SJCRH30 (cell line): ENCODE data around the gene TNMD. TPM values are rescaled to one million over a fixed set of nuclear protein-coding genes. Genes with fewer than 3 reads are reported as not detected.
"Not testable (repeated sequence)": the region's sequence is repeated elsewhere in the genome, so short reads cannot be mapped to it uniquely, and the experiment has no call there.

ENCODE experiments used
- DNase-seq, 2 experiments: peaks; one replicate each; pipeline ENCODE4 v3.0.0-alpha.2; 2015 to 2020
- H3K27ac ChIP-seq: fragments of 250-450 bp; sonication (Bioruptor Pico); 2 replicates; pipeline ENCODE4 v1.5.1; 2020; ENCODE audit warnings: mild to moderate bottlenecking, moderate library complexity
- H3K27me3 ChIP-seq: fragments of 250-450 bp; sonication (Bioruptor Pico); 2 replicates; pipeline ENCODE4 v1.5.1; 2020; ENCODE audit warnings: mild to moderate bottlenecking, moderate library complexity
- H3K36me3 ChIP-seq: fragments of 250-450 bp; sonication (Bioruptor Pico); 2 replicates; pipeline ENCODE4 v1.5.1; 2020; ENCODE audit warnings: mild to moderate bottlenecking, moderate library complexity
- H3K4me1 ChIP-seq: fragments of 250-450 bp; sonication (Bioruptor Pico); 2 replicates; pipeline ENCODE4 v1.5.1; 2020; ENCODE audit warnings: mild to moderate bottlenecking, moderate library complexity
- H3K4me3 ChIP-seq: fragments of 250-450 bp; sonication (Bioruptor Pico); 2 replicates; pipeline ENCODE4 v1.5.1; 2020; ENCODE audit warnings: mild to moderate bottlenecking, moderate library complexity
- H3K9me3 ChIP-seq: fragments of 250-450 bp; sonication (Bioruptor Pico); replicated peaks from 2 replicates; pipeline ENCODE4 v1.5.1; 2020; ENCODE audit warnings: mild to moderate bottlenecking, moderate library complexity
- total RNA-seq: library from RNA; depleted of rRNA; stranded (reverse); fragments of >200 nt; shearing (Covaris generic); gene quantifications from 2 replicates; pipeline ENCODE4 v1.2.3, GENCODE V29; 2014; rRNA removed

TNMD gene
- not detected in 2 replicates for total RNA-seq

- Histone ChIP-seq H3K36me3 (no peaks in the 10 kb centered on the region), H3K4me1 (no peaks in the 10 kb centered on the region), H3K27ac (no peak within 1 kb of the TSS), H3K9me3 (no peaks in the 10 kb centered on the region), H3K27me3 (no peaks in the 10 kb centered on the region), H3K4me3 (no peak within 1 kb of the TSS)
- DNase-seq = no peak
Measured at GRCh38 chrX:100584611-100585010, at the start of gene TNMD. TNMD (plus strand) TSS chrX:100584936; CDS start chrX:100585019, 83 bp downstream.

- H3K27ac ChIP-seq, H3K4me3 ChIP-seq, H3K36me3 ChIP-seq, H3K27me3 ChIP-seq, H3K9me3 ChIP-seq, DNase-seq, H3K4me1 ChIP-seq: not testable (repeated sequence)
Measured at GRCh38 chrX:100565534-100565933, 19.2 kb upstream of the TNMD start.

GRCh38 chrX:100586747-100587146 lies 2.0 kb downstream of the TNMD start:
- no peak for DNase-seq
- Histone ChIP-seq H3K36me3 (no peaks in the 10 kb centered on the region), H3K9me3 (no peaks in the 10 kb centered on the region), H3K27me3 (no peaks in the 10 kb centered on the region), H3K4me1 (no peaks in the 10 kb centered on the region), H3K4me3 (no peak overlapping the region), H3K27ac (no peak overlapping the region)

- Histone ChIP-seq H3K4me3 (no peak overlapping the region), H3K27me3 (no peaks in the 10 kb centered on the region), H3K9me3 (no peaks in the 10 kb centered on the region), H3K4me1 (no peaks in the 10 kb centered on the region), H3K27ac (no peak overlapping the region), H3K36me3 (no peaks in the 10 kb centered on the region)
- no peak for DNase-seq
Measured at GRCh38 chrX:100587861-100588260, 3.1 kb downstream of the TNMD start.

GRCh38 chrX:100591256-100592051 lies 6.7 kb downstream of the TNMD start:
- H3K36me3 ChIP-seq = no peaks in the 10 kb centered on the region
- no peaks in the 10 kb centered on the region for H3K27me3 ChIP-seq
- DNase-seq = no peak
- H3K27ac ChIP-seq = no peak overlapping the region
- no peak overlapping the region for H3K4me3 ChIP-seq
- no peaks in the 10 kb centered on the region for H3K4me1 ChIP-seq
- H3K9me3 ChIP-seq = no peaks in the 10 kb centered on the region

GRCh38 chrX:100593126-100593525 lies 8.4 kb downstream of the TNMD start:
- no peaks in the 10 kb centered on the region for H3K36me3 ChIP-seq
- no peaks in the 10 kb centered on the region for H3K4me1 ChIP-seq
- no peaks in the 10 kb centered on the region for H3K27me3 ChIP-seq
- no peak for DNase-seq
- no peaks in the 10 kb centered on the region for H3K9me3 ChIP-seq
- no peak overlapping the region for H3K27ac ChIP-seq
- no peak overlapping the region for H3K4me3 ChIP-seq

GRCh38 chrX:100593581-100593980 lies 8.8 kb downstream of the TNMD start:
- H3K4me1 ChIP-seq = no peaks in the 10 kb centered on the region
- no peaks in the 10 kb centered on the region for H3K27me3 ChIP-seq
- no peaks in the 10 kb centered on the region for H3K36me3 ChIP-seq
- H3K9me3 ChIP-seq = no peaks in the 10 kb centered on the region
- H3K4me3 ChIP-seq = no peak overlapping the region
- no peak overlapping the region for H3K27ac ChIP-seq
- DNase-seq = no peak

- no peak overlapping the region for H3K4me3 ChIP-seq
- no peaks in the 10 kb centered on the region for H3K27me3 ChIP-seq
- H3K4me1 ChIP-seq = no peaks in the 10 kb centered on the region
- H3K27ac ChIP-seq = no peak overlapping the region
- DNase-seq = no peak
- no peaks in the 10 kb centered on the region for H3K9me3 ChIP-seq
- no peaks in the 10 kb centered on the region for H3K36me3 ChIP-seq
Measured at GRCh38 chrX:100596601-100597000, 11.9 kb downstream of the TNMD start.

- Histone ChIP-seq H3K9me3 (no peaks in the 10 kb centered on the region), H3K36me3 (no peaks in the 10 kb centered on the region), H3K4me3 (no peak overlapping the region), H3K27me3 (no peaks in the 10 kb centered on the region), H3K27ac (no peak overlapping the region), H3K4me1 (no peaks in the 10 kb centered on the region)
- DNase-seq = no peak
Measured at GRCh38 chrX:100599456-100599855, 14.7 kb downstream of the TNMD start.

- Histone ChIP-seq H3K36me3 (no peaks in the 10 kb centered on the region), H3K4me1 (no peaks in the 10 kb centered on the region), H3K27me3 (no peaks in the 10 kb centered on the region), H3K9me3 (no peaks in the 10 kb centered on the region), H3K4me3 (no peak overlapping the region), H3K27ac (no peak overlapping the region)
- no peak for DNase-seq
Measured at GRCh38 chrX:100600340-100600739, 15.6 kb downstream of the TNMD start.

GRCh38 chrX:100600758-100601157 lies 16.0 kb downstream of the TNMD start:
- H3K9me3 ChIP-seq = no peaks in the 10 kb centered on the region
- no peak for DNase-seq
- H3K4me1 ChIP-seq = no peaks in the 10 kb centered on the region
- H3K27me3 ChIP-seq = no peaks in the 10 kb centered on the region
- no peaks in the 10 kb centered on the region for H3K36me3 ChIP-seq
- no peak overlapping the region for H3K27ac ChIP-seq
- H3K4me3 ChIP-seq = no peak overlapping the region

GRCh38 chrX:100606753-100607152 lies 22.0 kb downstream of the TNMD start:
- no peaks in the 10 kb centered on the region for H3K27me3 ChIP-seq
- no peak for DNase-seq
- no peak overlapping the region for H3K4me3 ChIP-seq
- no peaks in the 10 kb centered on the region for H3K4me1 ChIP-seq
- no peaks in the 10 kb centered on the region for H3K9me3 ChIP-seq
- H3K27ac ChIP-seq = no peak overlapping the region
- no peaks in the 10 kb centered on the region for H3K36me3 ChIP-seq

GRCh38 chrX:100609591-100609990 lies 24.9 kb downstream of the TNMD start:
- H3K27me3 ChIP-seq = no peaks in the 10 kb centered on the region
- DNase-seq = no peak
- H3K4me1 ChIP-seq = no peaks in the 10 kb centered on the region
- no peak overlapping the region for H3K4me3 ChIP-seq
- H3K36me3 ChIP-seq = no peaks in the 10 kb centered on the region
- no peak overlapping the region for H3K27ac ChIP-seq
- no peaks in the 10 kb centered on the region for H3K9me3 ChIP-seq

GRCh38 chrX:100611951-100612350 lies 27.2 kb downstream of the TNMD start:
- Histone ChIP-seq H3K27me3 (no peaks in the 10 kb centered on the region), H3K36me3 (no peaks in the 10 kb centered on the region), H3K4me3 (no peak overlapping the region), H3K9me3 (no peaks in the 10 kb centered on the region), H3K27ac (no peak overlapping the region), H3K4me1 (no peaks in the 10 kb centered on the region)
- no peak for DNase-seq

GRCh38 chrX:100615005-100615404 lies 30.3 kb downstream of the TNMD start:
- Histone ChIP-seq H3K27me3 (no peaks in the 10 kb centered on the region), H3K36me3 (no peaks in the 10 kb centered on the region), H3K27ac (no peak overlapping the region), H3K4me3 (no peak overlapping the region), H3K9me3 (no peaks in the 10 kb centered on the region), H3K4me1 (no peaks in the 10 kb centered on the region)
- peak; percentile 27 to 56 for DNase-seq

- DNase-seq = no peak
Measured at GRCh38 chrX:100623001-100623400, 38.3 kb downstream of the TNMD start.

More at GRCh38 chrX:100623001-100623400, 38.3 kb downstream of the TNMD start:
- Histone ChIP-seq H3K9me3 (no peaks in the 10 kb centered on the region), H3K27ac (no peak overlapping the region), H3K27me3 (no peaks in the 10 kb centered on the region), H3K4me1 (peaks cover 11% of the 10 kb centered on the region; the same call in 1 of the 2 replicates), H3K36me3 (no peaks in the 10 kb centered on the region), H3K4me3 (no peak overlapping the region)
